ENCODE measurements around the gene OR8G5.

The OR8G5 gene

GRCh38 chr11:124296016-124296415, 39.8 kb downstream of the OR8G5 start:
- DNase-seq = no peak

- no peak for DNase-seq
Measured at GRCh38 chr11:124297921-124298320, 41.7 kb downstream of the OR8G5 start.

GRCh38 chr11:124301548-124301947, 45.4 kb downstream of the OR8G5 start:
- DNase-seq = no peak

- no peak for DNase-seq
Measured at GRCh38 chr11:124302347-124303125, 46.4 kb downstream of the OR8G5 start.

- DNase-seq = no peak
Measured at GRCh38 chr11:124307093-124307492, 50.9 kb downstream of the OR8G5 start.

GRCh38 chr11:124310721-124311120, 54.5 kb downstream of the OR8G5 start:
- no peak for DNase-seq

- DNase-seq = no peak
Measured at GRCh38 chr11:124311269-124311668, 55.1 kb downstream of the OR8G5 start.

- no peak for DNase-seq
Measured at GRCh38 chr11:124311670-124312069, 55.5 kb downstream of the OR8G5 start.

GRCh38 chr11:124313131-124313530, 57.0 kb downstream of the OR8G5 start:
- DNase-seq = no peak

- no peak for DNase-seq
Measured at GRCh38 chr11:124313849-124314248, 57.7 kb downstream of the OR8G5 start, which contains the start of gene OR8D1. TSS of gene OR8D1 (minus strand) at chr11:124313949. CDS start at chr11:124310766, 3,183 bp downstream.

- no peak for DNase-seq
Measured at GRCh38 chr11:124315052-124315451, 58.9 kb downstream of the OR8G5 start.
